Measurements from ENCODE around the gene ANKLE2.

Gene ANKLE2

GRCh38 chr12:132686825-132687210, 74.8 kb downstream of the ANKLE2 start:
- peak; percentile 23 to 37 for DNase-seq

- no peak for DNase-seq
Observed at GRCh38 chr12:132685400-132685799, 76.2 kb downstream of the ANKLE2 start.

GRCh38 chr12:132677492-132677891, 84.1 kb downstream of the ANKLE2 start:
- no peak for DNase-seq

- no peak for DNase-seq
Observed at GRCh38 chr12:132675757-132676432, 85.7 kb downstream of the ANKLE2 start.

Measured in activated CD4-positive, alpha-beta T cell treated with anti-CD3 and anti-CD28 coated beads, Interleukin-2, amount 50 U/mL, for 48 hours (primary cell).